Esophagus squamous epithelium (tissue), 5 donors: ENCODE data around the gene MCC. TPM values are rescaled to one million over a fixed set of nuclear protein-coding genes. Genes with fewer than 3 reads are reported as not detected.
A peak's percentile ranks its signal among the peaks of the same experiment; 100 is the strongest.

Source experiments
- DNase-seq: peaks from one replicate; lab custom pipeline; 2025; lab: John Stamatoyannopoulos, UW
- H3K27ac ChIP-seq, 4 donors: fragments of 200-600 bp; sonication (generic); one replicate each; pipeline ENCODE4 v1.5.1; 2016 to 2019; ENCODE audit warnings: mild to moderate bottlenecking in 1 of 4
- H3K27me3 ChIP-seq, 4 donors: fragments of 200-600 bp; sonication (generic); 1 replicate in 3 of 4; 2 replicates in 1 of 4; pipeline versions ENCODE4 v1.5.1 to v1.6.0; 2017 to 2021; ENCODE audit warnings: antibody characterized with exemption in 1 of 4
- H3K36me3 ChIP-seq, 3 donors: fragments of 200-600 bp; sonication (generic); one replicate each; pipeline ENCODE4 v1.5.1; 2016 to 2019
- H3K4me1 ChIP-seq, 3 donors: fragments of 200-600 bp; sonication (generic); one replicate each; pipeline ENCODE4 v1.5.1; 2017 to 2019
- H3K4me3 ChIP-seq, 4 donors: fragments of 200-600 bp; sonication (generic); 1 replicate in 3 of 4; 2 replicates in 1 of 4; pipeline ENCODE4 v1.5.1; 2016 to 2019; ENCODE audit warnings: mild to moderate bottlenecking in 2 of 4, moderate library complexity in 1 of 4
- H3K9me3 ChIP-seq, 3 donors: fragments of 200-600 bp; sonication (generic); one replicate each; pipeline ENCODE4 v1.5.1; 2016 to 2019
- POLR2A ChIP-seq, 4 donors: fragments of 450-650 bp; IDR thresholded peaks; one replicate each; pipeline ENCODE4 v1.6.1; 2017; ENCODE audit warnings: antibody characterized with exemption in 4 of 4, mild to moderate bottlenecking in 4 of 4, moderate library complexity in 3 of 4
- WGBS, 2 donors: methylation state at CpG; one replicate each; pipeline ENCODE4 v1.1.5; 2018; 5-methylcytosine and 5-hydroxymethylcytosine counted together
- intact Hi-C: fragments of 100-400 bp; cut with DNase I; formaldehyde crosslinking; loops from one replicate; pipeline ENCODE4 v1.15.0; 2022
- total RNA-seq, 4 donors: library from RNA; depleted of rRNA; stranded (reverse); fragments of >200 nt; gene quantifications; one replicate each; pipeline ENCODE4 v1.1.0, GENCODE V29; 2016
- TF ChIP-seq, protein P1 (sequence below), 6 experiments: fragments of 450-650 bp in 4 of 6; fragments of 200-600 bp in 2 of 6; sonication (generic) in 2 of 6; IDR thresholded peaks; one replicate each; pipeline ENCODE4 v1.5.1; 2016 to 2019; ENCODE audit warnings: antibody characterized with exemption in 6 of 6, mild to moderate bottlenecking in 4 of 6, moderate library complexity in 4 of 6
- donor health status: DM: yes; HTN: yes; CAD: no.

MCC gene
- total RNA-seq, 4 donors from 2014 or later, result 41.6 to 45.4 (median 43.4) TPM

DNA sequence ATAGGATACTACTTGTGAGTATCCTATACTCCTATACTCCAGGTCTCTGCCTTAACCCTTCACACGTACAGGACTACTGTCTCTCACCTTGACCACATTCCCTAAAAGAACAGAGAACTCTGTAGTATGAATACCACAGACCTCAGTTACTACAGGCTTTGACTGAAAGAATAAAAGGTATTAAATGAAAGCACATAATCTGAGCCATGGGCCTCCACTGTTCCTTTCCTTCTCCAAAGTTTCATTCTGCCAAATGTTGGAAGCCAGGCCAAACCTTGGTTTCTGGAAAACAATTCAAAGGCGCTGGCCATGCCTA lies 244.9 kb downstream of the MCC start:
- no peak for TF ChIP-seq POLR2A (IDR thresholded peaks at IDR 0.05)
- TF ChIP-seq, protein P1, sequence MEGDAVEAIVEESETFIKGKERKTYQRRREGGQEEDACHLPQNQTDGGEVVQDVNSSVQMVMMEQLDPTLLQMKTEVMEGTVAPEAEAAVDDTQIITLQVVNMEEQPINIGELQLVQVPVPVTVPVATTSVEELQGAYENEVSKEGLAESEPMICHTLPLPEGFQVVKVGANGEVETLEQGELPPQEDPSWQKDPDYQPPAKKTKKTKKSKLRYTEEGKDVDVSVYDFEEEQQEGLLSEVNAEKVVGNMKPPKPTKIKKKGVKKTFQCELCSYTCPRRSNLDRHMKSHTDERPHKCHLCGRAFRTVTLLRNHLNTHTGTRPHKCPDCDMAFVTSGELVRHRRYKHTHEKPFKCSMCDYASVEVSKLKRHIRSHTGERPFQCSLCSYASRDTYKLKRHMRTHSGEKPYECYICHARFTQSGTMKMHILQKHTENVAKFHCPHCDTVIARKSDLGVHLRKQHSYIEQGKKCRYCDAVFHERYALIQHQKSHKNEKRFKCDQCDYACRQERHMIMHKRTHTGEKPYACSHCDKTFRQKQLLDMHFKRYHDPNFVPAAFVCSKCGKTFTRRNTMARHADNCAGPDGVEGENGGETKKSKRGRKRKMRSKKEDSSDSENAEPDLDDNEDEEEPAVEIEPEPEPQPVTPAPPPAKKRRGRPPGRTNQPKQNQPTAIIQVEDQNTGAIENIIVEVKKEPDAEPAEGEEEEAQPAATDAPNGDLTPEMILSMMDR (IDR thresholded peaks at IDR 0.05), result no peak
- no peak for DNase-seq
- H3K9me3 ChIP-seq, result no peaks in the 10 kb centered on the region
- no peak overlapping the region for H3K4me3 ChIP-seq
- WGBS, 2 donors, result 26 to 51% methylated on average over 2 of the region's 2 CpGs
- intact Hi-C loops, result no loop called here
- peaks cover 0 to 45% (median 18%) of the 10 kb centered on the region in 3 donors for H3K4me1 ChIP-seq
- peak overlapping the region; percentile 46 to 53 (median 50) for H3K27ac ChIP-seq
- H3K27me3 ChIP-seq, result no peaks in the 10 kb centered on the region
- H3K36me3 ChIP-seq, result no peaks in the 10 kb centered on the region

- intact Hi-C loops, result no loop called here
- 44 to 63% methylated on average over 8 of the region's 8 CpGs for WGBS, 2 donors
- Histone ChIP-seq H3K27me3 (no peaks in the 10 kb centered on the region), H3K9me3 (no peaks in the 10 kb centered on the region), H3K36me3 (no peaks in the 10 kb centered on the region), H3K4me1 (peaks cover 0 to 45% (median 18%) of the 10 kb centered on the region in 3 donors), H3K27ac (peak overlapping the region; percentile 46 to 53 (median 50)), H3K4me3 (no peak overlapping the region)
- TF ChIP-seq, protein P1 (IDR thresholded peaks at IDR 0.05), result no peak
- TF ChIP-seq POLR2A (IDR thresholded peaks at IDR 0.05), result no peak
- no peak for DNase-seq
Observed at GRCh38 chr5:113242481-113243348, 245.5 kb downstream of the MCC start.

DNA sequence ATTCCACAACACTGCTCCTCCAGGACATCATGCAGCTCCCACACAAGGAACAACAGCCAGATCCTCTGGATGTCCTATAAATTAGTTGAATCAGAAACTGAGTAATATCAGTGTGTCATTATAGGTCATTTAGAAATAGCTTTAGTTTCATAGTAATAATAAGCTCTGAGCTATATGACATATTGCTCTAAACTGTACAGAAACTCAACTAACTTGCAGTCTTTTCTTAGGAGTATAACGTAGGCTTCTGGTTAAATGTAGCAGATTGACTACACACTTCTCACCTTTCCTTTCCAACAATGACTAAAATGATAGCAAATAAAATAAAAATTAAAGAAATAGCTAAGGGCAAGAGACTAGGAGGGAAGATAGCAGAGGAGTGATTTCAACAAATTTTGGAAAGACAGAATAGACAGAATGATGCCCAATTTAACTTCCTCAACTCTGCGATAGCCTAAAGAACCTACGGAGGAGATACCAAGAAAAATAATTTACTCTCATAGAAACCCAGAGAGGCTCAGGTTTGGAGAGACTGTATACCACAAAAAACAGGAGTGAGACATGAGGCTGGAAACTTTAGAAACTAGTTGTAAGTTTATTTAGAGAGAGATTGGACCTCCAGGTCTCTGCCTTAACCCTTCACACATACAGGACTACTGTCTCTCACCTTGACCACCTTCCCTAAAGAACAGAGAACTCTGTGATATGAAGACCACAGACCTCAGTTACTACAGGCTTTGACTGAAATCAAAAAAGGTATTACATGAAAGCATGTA lies 247.1 kb downstream of the MCC start:
- TF ChIP-seq, protein P1 (IDR thresholded peaks at IDR 0.05), result no peak
- no peak for TF ChIP-seq POLR2A (IDR thresholded peaks at IDR 0.05)
- intact Hi-C loops, result no loop called here
- WGBS, 2 donors, result 94% methylated on average over 3 of the region's 3 CpGs

DNA sequence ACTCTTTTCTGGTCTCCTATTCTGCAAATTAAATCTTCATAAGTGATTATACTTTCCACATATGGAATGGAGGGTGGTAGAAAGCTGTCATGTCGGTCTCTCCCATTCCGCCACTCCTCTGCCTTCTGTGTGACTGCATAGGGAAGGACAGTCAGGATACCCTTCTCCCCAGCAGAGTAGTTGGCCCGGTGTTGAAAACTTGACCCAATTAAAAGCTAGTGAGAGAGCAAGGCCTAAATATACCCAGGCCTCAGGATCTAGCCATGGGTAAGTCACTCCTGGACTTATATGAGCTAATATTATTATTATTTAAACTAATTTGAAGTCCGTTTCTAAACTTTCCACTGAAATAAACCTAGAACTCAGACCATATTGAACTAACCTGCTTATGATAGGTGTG lies 248.2 kb downstream of the MCC start:
- Histone ChIP-seq H3K4me3 (no peak overlapping the region), H3K9me3 (no peaks in the 10 kb centered on the region), H3K4me1 (peaks cover 3 to 49% (median 7%) of the 10 kb centered on the region in 3 donors), H3K27me3 (no peaks in the 10 kb centered on the region), H3K36me3 (no peaks in the 10 kb centered on the region), H3K27ac (no peak overlapping the region)
- intact Hi-C loops, result no loop called here
- TF ChIP-seq POLR2A (IDR thresholded peaks at IDR 0.05), result no peak
- TF ChIP-seq, protein P1 (IDR thresholded peaks at IDR 0.05), result no peak
- DNase-seq, result no peak
- WGBS, 2 donors, result 84 to 93% methylated on average over 3 to 4 of the region's 4 CpGs

More for the DNA sequence above, 247.1 kb downstream of the MCC start:
- H3K4me3 ChIP-seq, result no peak overlapping the region
- no peaks in the 10 kb centered on the region for H3K27me3 ChIP-seq
- no peak for DNase-seq
- H3K4me1 ChIP-seq, result peaks cover 3 to 47% (median 15%) of the 10 kb centered on the region in 3 donors
- H3K36me3 ChIP-seq, result no peaks in the 10 kb centered on the region
- H3K27ac ChIP-seq, result no peak overlapping the region
- no peaks in the 10 kb centered on the region for H3K9me3 ChIP-seq

DNA sequence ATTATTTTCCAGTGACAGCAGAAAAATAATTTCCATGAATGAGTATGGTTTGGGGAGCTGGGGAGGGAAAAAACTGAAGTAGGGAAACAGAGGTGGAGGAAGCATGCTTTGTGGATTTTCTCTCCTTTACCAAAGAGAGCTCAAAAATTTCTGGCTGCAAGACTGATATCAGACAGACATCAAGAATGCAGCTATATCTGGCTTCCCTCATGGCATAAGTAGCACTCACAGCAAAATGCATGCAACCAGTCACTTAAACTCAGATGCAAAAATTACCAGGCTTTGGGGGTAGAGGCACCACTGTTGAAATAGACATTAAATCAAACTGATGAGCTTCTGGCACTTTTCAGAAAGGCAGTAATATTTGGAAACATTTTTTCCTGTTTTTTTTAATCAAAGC lies 250.4 kb downstream of the MCC start:
- H3K27me3 ChIP-seq, result no peaks in the 10 kb centered on the region
- no peaks in the 10 kb centered on the region for H3K36me3 ChIP-seq
- intact Hi-C loops, result no loop called here
- H3K27ac ChIP-seq, result no peak overlapping the region
- no peak overlapping the region for H3K4me3 ChIP-seq
- TF ChIP-seq, protein P1 (IDR thresholded peaks at IDR 0.05), result no peak
- no peak for TF ChIP-seq POLR2A (IDR thresholded peaks at IDR 0.05)
- no peak for DNase-seq
- no peaks in the 10 kb centered on the region for H3K9me3 ChIP-seq
- H3K4me1 ChIP-seq, result peaks cover 3 to 57% (median 4%) of the 10 kb centered on the region in 3 donors
